WTC11 (cell line): Measurements from ENCODE around the gene C3orf18. TPM values are rescaled to one million over a fixed set of nuclear protein-coding genes. Genes with fewer than 3 reads are reported as not detected.

ENCODE experiments used
- ATAC-seq: fragments of 200-7000 bp; cut with Tn5 transposase; 2 replicates; pipeline ENCODE4 v1.10.0; 2021; ENCODE audit warnings: mild to moderate bottlenecking, moderate library complexity
- CTCF ChIA-PET: fragments of 300-600 bp; sonication (Branson Sonifier 250); formaldehyde crosslinking; loops from one replicate; lab custom pipeline; 2021; ENCODE audit warnings: antibody characterized with exemption; lab: Charles Lee
- POLR2A ChIA-PET: fragments of 350-600 bp; sonication (Branson Sonifier 250); formaldehyde crosslinking; loops from one replicate; lab custom pipeline; 2021; ENCODE audit warnings: antibody characterized with exemption; lab: Charles Lee
- DNase-seq: peaks from one replicate; pipeline ENCODE4 v3.0.0; 2021; ENCODE audit warnings: low spot score
- H3K27ac Mint-ChIP-seq: 2 replicates; pipeline ENCODE4 v1.8.0; 2021; ENCODE audit warnings: mixed read lengths
- H3K27me3 Mint-ChIP-seq: 2 replicates; pipeline ENCODE4 v1.8.0; 2021; ENCODE audit warnings: low read depth, mild to moderate bottlenecking, moderate library complexity, mixed read lengths
- H3K36me3 Mint-ChIP-seq: 2 replicates; pipeline ENCODE4 v1.8.0; 2021; ENCODE audit warnings: mixed read lengths
- H3K4me1 Mint-ChIP-seq: 2 replicates; pipeline ENCODE4 v1.8.0; 2022; ENCODE audit warnings: mixed read lengths
- H3K4me3 Mint-ChIP-seq: 2 replicates; pipeline ENCODE4 v1.8.0; 2021; ENCODE audit warnings: mild to moderate bottlenecking, moderate library complexity, mixed read lengths
- H3K9me3 Mint-ChIP-seq: 2 replicates; pipeline ENCODE4 v1.8.0; 2021; ENCODE audit warnings: mixed read lengths
- ELF4 ChIP-seq: sonication (generic); formaldehyde crosslinking; IDR thresholded peaks from 2 replicates; pipeline ENCODE4 v1.8.1; 2022; ENCODE audit warnings: low read depth, mild to moderate bottlenecking, moderate library complexity, missing genetic modification reagents
- EMX1 ChIP-seq: fragments of 250-450 bp; sonication (Bioruptor Pico); IDR thresholded peaks from 2 replicates; pipeline ENCODE4 v1.8.0; 2021; ENCODE audit warnings: mild to moderate bottlenecking
- ETV6 ChIP-seq: sonication (generic); formaldehyde crosslinking; IDR thresholded peaks from 2 replicates; pipeline ENCODE4 v1.8.1; 2022; ENCODE audit warnings: mild to moderate bottlenecking, missing genetic modification reagents
- FOXP1 ChIP-seq: sonication (generic); formaldehyde crosslinking; IDR thresholded peaks from 2 replicates; pipeline ENCODE4 v1.8.0; 2022; ENCODE audit warnings: missing genetic modification reagents, mild to moderate bottlenecking, moderate library complexity, borderline replicate concordance
- GABPB1 ChIP-seq: sonication (generic); formaldehyde crosslinking; IDR thresholded peaks from 2 replicates; pipeline ENCODE4 v1.8.1; 2023; ENCODE audit warnings: mild to moderate bottlenecking, missing genetic modification reagents
- NFATC4 ChIP-seq: fragments of 250-450 bp; sonication (Bioruptor Pico); IDR thresholded peaks from 2 replicates; pipeline ENCODE4 v1.9.0; 2021; ENCODE audit warnings: mild to moderate bottlenecking
- NR3C1 ChIP-seq: sonication (generic); formaldehyde crosslinking; conservative IDR thresholded peaks from 2 replicates; pipeline ENCODE4 v1.8.1; 2023; ENCODE audit warnings: low read depth, mild to moderate bottlenecking, missing genetic modification reagents
- RORB ChIP-seq: fragments of 250-450 bp; sonication (Bioruptor Pico); IDR thresholded peaks from 2 replicates; pipeline ENCODE4 v1.9.0; 2021; ENCODE audit warnings: mild to moderate bottlenecking
- SOX15 ChIP-seq: fragments of 250-450 bp; sonication (Bioruptor Pico); IDR thresholded peaks from 2 replicates; pipeline ENCODE4 v1.9.0; 2021; ENCODE audit warnings: mild to moderate bottlenecking
- SP1 ChIP-seq: sonication (generic); formaldehyde crosslinking; conservative IDR thresholded peaks from 2 replicates; pipeline ENCODE4 v1.8.1; 2022; ENCODE audit warnings: missing genetic modification reagents
- TCF7 ChIP-seq: sonication (generic); formaldehyde crosslinking; IDR thresholded peaks from 2 replicates; pipeline ENCODE4 v1.8.0; 2022; ENCODE audit warnings: mild to moderate bottlenecking, low read depth, missing genetic modification reagents, moderate library complexity
- TEAD1 ChIP-seq: sonication (generic); formaldehyde crosslinking; IDR thresholded peaks from 2 replicates; pipeline ENCODE4 v1.8.0; 2022; ENCODE audit warnings: mild to moderate bottlenecking, missing genetic modification reagents
- ZNF232 ChIP-seq: sonication (generic); formaldehyde crosslinking; IDR thresholded peaks from 2 replicates; pipeline ENCODE4 v1.8.0; 2022; ENCODE audit warnings: mild to moderate bottlenecking, missing genetic modification reagents
- ZNF263 ChIP-seq: sonication (generic); formaldehyde crosslinking; IDR thresholded peaks from 2 replicates; pipeline ENCODE4 v1.8.1; 2022; ENCODE audit warnings: low read depth, mild to moderate bottlenecking, moderate library complexity, missing genetic modification reagents
- ZNF423 ChIP-seq: fragments of 250-450 bp; sonication (Bioruptor Pico); IDR thresholded peaks from 2 replicates; pipeline ENCODE4 v2.1.2; 2022; ENCODE audit warnings: mild to moderate bottlenecking, moderate library complexity
- total RNA-seq: library from RNA; stranded (reverse); gene quantifications from 3 replicates; pipeline ENCODE4 v1.2.3, GENCODE V29; 2021
- TF ChIP-seq, protein P1 (sequence below): sonication (generic); formaldehyde crosslinking; IDR thresholded peaks from 2 replicates; pipeline ENCODE4 v1.8.1; 2023; ENCODE audit warnings: mild to moderate bottlenecking, missing genetic modification reagents, moderate library complexity
- TF ChIP-seq, protein P2 (sequence below): sonication (generic); formaldehyde crosslinking; conservative IDR thresholded peaks from 2 replicates; pipeline ENCODE4 v1.8.1; 2023; ENCODE audit warnings: mild to moderate bottlenecking, low read depth, missing genetic modification reagents, moderate library complexity
- TF ChIP-seq, protein P3 (sequence below): fragments of 200-600 bp; IDR thresholded peaks from 2 replicates; pipeline ENCODE4 v1.8.0; 2022; ENCODE audit warnings: antibody characterized with exemption
- TF ChIP-seq, protein P4 (sequence below): fragments of 250-450 bp; sonication (Bioruptor Pico); IDR thresholded peaks from 2 replicates; pipeline ENCODE4 v1.9.0; 2021; ENCODE audit warnings: mild to moderate bottlenecking
- TF ChIP-seq, protein P5 (sequence below): fragments of 250-450 bp; sonication (Bioruptor Pico); IDR thresholded peaks from 2 replicates; pipeline ENCODE4 v1.8.0; 2021; ENCODE audit warnings: mild to moderate bottlenecking
- TF ChIP-seq, protein P6 (sequence below): sonication (generic); formaldehyde crosslinking; IDR thresholded peaks from 2 replicates; pipeline ENCODE4 v1.8.0; 2022; ENCODE audit warnings: mild to moderate bottlenecking, missing genetic modification reagents
- TF ChIP-seq, protein P7 (sequence below): sonication (generic); formaldehyde crosslinking; IDR thresholded peaks from 2 replicates; pipeline ENCODE4 v1.8.1; 2022; ENCODE audit warnings: low read depth, mild to moderate bottlenecking, moderate library complexity, missing genetic modification reagents, borderline replicate concordance

Gene C3orf18
- total RNA-seq, 1 experiment from 2014 or later = 12.1 TPM

DNA sequence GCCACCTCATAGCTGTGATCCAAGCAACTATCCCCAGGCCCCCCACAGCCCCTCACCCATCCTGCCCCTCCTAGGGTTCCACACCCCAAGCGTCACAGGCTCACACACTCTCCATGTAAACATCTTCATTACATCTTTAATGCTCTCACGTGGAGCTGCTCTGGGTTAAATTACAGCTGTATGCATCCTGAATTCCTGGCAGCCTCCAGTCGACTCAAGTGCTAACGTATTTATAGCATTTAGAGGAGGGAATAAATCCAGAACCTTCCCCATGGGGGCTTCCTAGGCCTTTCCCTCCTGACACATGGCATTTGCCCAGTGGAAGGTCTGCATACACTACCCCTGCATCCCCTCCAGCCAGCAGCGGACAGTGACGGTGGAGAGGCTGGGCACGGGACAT is 9.6 kb downstream of the C3orf18 start:
- no peak overlapping the region for H3K27ac Mint-ChIP-seq
- no peak for ATAC-seq
- POLR2A ChIA-PET = no interaction called here
- DNase-seq = no peak
- peaks cover 9% of the 10 kb centered on the region for H3K27me3 Mint-ChIP-seq
- H3K4me3 Mint-ChIP-seq = no peak overlapping the region
- TF ChIP-seq ZNF263 (CRISPR knock-in tag) (no peak), SP1 (CRISPR knock-in tag) (no peak), TEAD1 (CRISPR knock-in tag) (no peak), ZNF232 (CRISPR knock-in tag) (no peak)
- TF ChIP-seq, protein P1, sequence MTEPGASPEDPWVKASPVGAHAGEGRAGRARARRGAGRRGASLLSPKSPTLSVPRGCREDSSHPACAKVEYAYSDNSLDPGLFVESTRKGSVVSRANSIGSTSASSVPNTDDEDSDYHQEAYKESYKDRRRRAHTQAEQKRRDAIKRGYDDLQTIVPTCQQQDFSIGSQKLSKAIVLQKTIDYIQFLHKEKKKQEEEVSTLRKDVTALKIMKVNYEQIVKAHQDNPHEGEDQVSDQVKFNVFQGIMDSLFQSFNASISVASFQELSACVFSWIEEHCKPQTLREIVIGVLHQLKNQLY (CRISPR knock-in tag) = no peak
- TF ChIP-seq, protein P2, sequence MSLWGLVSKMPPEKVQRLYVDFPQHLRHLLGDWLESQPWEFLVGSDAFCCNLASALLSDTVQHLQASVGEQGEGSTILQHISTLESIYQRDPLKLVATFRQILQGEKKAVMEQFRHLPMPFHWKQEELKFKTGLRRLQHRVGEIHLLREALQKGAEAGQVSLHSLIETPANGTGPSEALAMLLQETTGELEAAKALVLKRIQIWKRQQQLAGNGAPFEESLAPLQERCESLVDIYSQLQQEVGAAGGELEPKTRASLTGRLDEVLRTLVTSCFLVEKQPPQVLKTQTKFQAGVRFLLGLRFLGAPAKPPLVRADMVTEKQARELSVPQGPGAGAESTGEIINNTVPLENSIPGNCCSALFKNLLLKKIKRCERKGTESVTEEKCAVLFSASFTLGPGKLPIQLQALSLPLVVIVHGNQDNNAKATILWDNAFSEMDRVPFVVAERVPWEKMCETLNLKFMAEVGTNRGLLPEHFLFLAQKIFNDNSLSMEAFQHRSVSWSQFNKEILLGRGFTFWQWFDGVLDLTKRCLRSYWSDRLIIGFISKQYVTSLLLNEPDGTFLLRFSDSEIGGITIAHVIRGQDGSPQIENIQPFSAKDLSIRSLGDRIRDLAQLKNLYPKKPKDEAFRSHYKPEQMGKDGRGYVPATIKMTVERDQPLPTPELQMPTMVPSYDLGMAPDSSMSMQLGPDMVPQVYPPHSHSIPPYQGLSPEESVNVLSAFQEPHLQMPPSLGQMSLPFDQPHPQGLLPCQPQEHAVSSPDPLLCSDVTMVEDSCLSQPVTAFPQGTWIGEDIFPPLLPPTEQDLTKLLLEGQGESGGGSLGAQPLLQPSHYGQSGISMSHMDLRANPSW = no peak
- TF ChIP-seq, protein P3, sequence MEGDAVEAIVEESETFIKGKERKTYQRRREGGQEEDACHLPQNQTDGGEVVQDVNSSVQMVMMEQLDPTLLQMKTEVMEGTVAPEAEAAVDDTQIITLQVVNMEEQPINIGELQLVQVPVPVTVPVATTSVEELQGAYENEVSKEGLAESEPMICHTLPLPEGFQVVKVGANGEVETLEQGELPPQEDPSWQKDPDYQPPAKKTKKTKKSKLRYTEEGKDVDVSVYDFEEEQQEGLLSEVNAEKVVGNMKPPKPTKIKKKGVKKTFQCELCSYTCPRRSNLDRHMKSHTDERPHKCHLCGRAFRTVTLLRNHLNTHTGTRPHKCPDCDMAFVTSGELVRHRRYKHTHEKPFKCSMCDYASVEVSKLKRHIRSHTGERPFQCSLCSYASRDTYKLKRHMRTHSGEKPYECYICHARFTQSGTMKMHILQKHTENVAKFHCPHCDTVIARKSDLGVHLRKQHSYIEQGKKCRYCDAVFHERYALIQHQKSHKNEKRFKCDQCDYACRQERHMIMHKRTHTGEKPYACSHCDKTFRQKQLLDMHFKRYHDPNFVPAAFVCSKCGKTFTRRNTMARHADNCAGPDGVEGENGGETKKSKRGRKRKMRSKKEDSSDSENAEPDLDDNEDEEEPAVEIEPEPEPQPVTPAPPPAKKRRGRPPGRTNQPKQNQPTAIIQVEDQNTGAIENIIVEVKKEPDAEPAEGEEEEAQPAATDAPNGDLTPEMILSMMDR = no peak
- TF ChIP-seq, protein P4, sequence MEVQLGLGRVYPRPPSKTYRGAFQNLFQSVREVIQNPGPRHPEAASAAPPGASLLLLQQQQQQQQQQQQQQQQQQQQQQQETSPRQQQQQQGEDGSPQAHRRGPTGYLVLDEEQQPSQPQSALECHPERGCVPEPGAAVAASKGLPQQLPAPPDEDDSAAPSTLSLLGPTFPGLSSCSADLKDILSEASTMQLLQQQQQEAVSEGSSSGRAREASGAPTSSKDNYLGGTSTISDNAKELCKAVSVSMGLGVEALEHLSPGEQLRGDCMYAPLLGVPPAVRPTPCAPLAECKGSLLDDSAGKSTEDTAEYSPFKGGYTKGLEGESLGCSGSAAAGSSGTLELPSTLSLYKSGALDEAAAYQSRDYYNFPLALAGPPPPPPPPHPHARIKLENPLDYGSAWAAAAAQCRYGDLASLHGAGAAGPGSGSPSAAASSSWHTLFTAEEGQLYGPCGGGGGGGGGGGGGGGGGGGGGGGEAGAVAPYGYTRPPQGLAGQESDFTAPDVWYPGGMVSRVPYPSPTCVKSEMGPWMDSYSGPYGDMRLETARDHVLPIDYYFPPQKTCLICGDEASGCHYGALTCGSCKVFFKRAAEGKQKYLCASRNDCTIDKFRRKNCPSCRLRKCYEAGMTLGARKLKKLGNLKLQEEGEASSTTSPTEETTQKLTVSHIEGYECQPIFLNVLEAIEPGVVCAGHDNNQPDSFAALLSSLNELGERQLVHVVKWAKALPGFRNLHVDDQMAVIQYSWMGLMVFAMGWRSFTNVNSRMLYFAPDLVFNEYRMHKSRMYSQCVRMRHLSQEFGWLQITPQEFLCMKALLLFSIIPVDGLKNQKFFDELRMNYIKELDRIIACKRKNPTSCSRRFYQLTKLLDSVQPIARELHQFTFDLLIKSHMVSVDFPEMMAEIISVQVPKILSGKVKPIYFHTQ (CRISPR knock-in tag) = no peak
- H3K9me3 Mint-ChIP-seq = no peaks in the 10 kb centered on the region
- no peaks in the 10 kb centered on the region for H3K4me1 Mint-ChIP-seq
- CTCF ChIA-PET = interaction anchor here (0.6 to 1.8 kb wide), 5 partner anchors 10 to 208 kb away, joined by 3 to 5 read pairs (median 5); partner anchors contain the start of genes C3orf18 and CISH
- no peaks in the 10 kb centered on the region for H3K36me3 Mint-ChIP-seq

DNA sequence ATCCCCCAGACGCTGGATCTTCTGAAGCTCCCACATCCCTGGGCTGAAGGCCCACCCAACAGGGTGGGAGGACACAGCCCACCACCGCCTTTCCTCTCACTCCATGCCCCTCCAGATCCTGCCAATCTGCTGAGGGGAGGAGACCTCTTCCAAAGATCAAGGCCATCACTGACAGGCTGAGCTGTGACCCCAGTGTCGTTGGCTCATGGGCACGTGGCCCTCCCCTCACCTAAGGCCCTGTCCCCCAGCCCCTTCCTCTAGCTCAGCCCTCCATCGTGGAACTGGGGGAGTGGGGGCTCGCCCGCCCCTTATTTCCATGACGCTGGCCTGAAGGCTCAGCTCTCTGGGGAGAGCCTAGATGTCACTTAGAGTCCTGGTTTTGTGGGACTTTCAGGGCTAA is 10.4 kb downstream of the C3orf18 start:
- DNase-seq = no peak
- ChIA-PET CTCF (interaction anchor here (0.6 to 3.3 kb wide), 7 partner anchors 9 to 208 kb away, joined by 3 to 12 read pairs (median 5); partner anchors contain the start of genes C3orf18, CISH and HEMK1), POLR2A (no interaction called here)
- no peaks in the 10 kb centered on the region for H3K4me1 Mint-ChIP-seq
- no peak for TF ChIP-seq ETV6 (CRISPR knock-in tag)
- peak; percentile 21; the same call in 1 of the 2 replicates for TF ChIP-seq GABPB1 (CRISPR knock-in tag)
- no peak for TF ChIP-seq ELF4 (CRISPR knock-in tag)
- peaks cover 9% of the 10 kb centered on the region for H3K27me3 Mint-ChIP-seq
- no peaks in the 10 kb centered on the region for H3K9me3 Mint-ChIP-seq
- H3K4me3 Mint-ChIP-seq = no peak overlapping the region
- no peaks in the 10 kb centered on the region for H3K36me3 Mint-ChIP-seq
- no peak overlapping the region for H3K27ac Mint-ChIP-seq
- ATAC-seq = no peak

DNA sequence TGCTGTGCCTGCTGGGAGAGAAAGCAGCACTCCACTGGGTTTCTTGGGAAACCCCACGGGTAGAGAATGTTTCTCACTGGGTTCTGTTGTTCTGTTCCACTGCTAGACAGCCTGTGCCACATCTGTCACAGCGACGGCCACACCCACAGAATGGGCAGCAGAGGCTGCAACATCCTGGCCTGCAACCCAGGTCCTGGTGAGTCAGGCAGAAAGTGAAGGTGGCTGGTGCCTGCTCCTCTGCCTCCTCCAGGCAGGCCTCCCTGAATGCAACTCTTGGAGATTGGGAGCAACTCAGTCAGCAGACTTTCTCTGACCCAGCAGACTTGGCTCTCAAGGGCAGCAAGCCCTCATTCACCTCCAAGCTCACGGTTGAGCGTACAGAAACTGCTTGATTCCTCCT is 13.0 kb downstream of the C3orf18 start:
- CTCF ChIA-PET = interaction anchor here (1.1 to 3.3 kb wide), 5 partner anchors 11 to 62 kb away, joined by 3 to 12 read pairs (median 4); partner anchors contain the start of genes C3orf18 and HEMK1
- no peak overlapping the region for H3K27ac Mint-ChIP-seq
- no peaks in the 10 kb centered on the region for H3K9me3 Mint-ChIP-seq
- H3K4me3 Mint-ChIP-seq = no peak overlapping the region
- POLR2A ChIA-PET = no interaction called here
- H3K27me3 Mint-ChIP-seq = peaks cover 9% of the 10 kb centered on the region
- ATAC-seq = no peak
- TF ChIP-seq ZNF423 (no peak), FOXP1 (CRISPR knock-in tag) (no peak), SP1 (CRISPR knock-in tag) (no peak), ZNF263 (CRISPR knock-in tag) (no peak), RORB (CRISPR knock-in tag) (no peak), NR3C1 (CRISPR knock-in tag) (no peak), NFATC4 (CRISPR knock-in tag) (no peak), TCF7 (CRISPR knock-in tag) (no peak), ETV6 (CRISPR knock-in tag) (no peak), EMX1 (CRISPR knock-in tag) (no peak), SOX15 (CRISPR knock-in tag) (no peak)
- TF ChIP-seq, protein P5, sequence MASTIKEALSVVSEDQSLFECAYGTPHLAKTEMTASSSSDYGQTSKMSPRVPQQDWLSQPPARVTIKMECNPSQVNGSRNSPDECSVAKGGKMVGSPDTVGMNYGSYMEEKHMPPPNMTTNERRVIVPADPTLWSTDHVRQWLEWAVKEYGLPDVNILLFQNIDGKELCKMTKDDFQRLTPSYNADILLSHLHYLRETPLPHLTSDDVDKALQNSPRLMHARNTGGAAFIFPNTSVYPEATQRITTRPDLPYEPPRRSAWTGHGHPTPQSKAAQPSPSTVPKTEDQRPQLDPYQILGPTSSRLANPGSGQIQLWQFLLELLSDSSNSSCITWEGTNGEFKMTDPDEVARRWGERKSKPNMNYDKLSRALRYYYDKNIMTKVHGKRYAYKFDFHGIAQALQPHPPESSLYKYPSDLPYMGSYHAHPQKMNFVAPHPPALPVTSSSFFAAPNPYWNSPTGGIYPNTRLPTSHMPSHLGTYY (CRISPR knock-in tag) = no peak
- TF ChIP-seq, protein P6, sequence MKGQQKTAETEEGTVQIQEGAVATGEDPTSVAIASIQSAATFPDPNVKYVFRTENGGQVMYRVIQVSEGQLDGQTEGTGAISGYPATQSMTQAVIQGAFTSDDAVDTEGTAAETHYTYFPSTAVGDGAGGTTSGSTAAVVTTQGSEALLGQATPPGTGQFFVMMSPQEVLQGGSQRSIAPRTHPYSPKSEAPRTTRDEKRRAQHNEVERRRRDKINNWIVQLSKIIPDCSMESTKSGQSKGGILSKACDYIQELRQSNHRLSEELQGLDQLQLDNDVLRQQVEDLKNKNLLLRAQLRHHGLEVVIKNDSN (CRISPR knock-in tag) = no peak
- TF ChIP-seq, protein P7, sequence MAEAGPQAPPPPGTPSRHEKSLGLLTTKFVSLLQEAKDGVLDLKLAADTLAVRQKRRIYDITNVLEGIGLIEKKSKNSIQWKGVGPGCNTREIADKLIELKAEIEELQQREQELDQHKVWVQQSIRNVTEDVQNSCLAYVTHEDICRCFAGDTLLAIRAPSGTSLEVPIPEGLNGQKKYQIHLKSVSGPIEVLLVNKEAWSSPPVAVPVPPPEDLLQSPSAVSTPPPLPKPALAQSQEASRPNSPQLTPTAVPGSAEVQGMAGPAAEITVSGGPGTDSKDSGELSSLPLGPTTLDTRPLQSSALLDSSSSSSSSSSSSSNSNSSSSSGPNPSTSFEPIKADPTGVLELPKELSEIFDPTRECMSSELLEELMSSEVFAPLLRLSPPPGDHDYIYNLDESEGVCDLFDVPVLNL (CRISPR knock-in tag) = no peak
- no peak for DNase-seq
- H3K36me3 Mint-ChIP-seq = no peaks in the 10 kb centered on the region
- peaks cover 4% of the 10 kb centered on the region; the same call in 1 of the 2 replicates for H3K4me1 Mint-ChIP-seq
